Esophagus squamous epithelium (tissue), 4 donors: ENCODE data around the gene RUSF1.

Experiments
- CTCF ChIP-seq, 6 experiments: fragments of 450-650 bp in 4 of 6; fragments of 200-600 bp in 2 of 6; sonication (generic) in 2 of 6; IDR thresholded peaks; one replicate each; pipeline ENCODE4 v1.5.1; 2016 to 2019; ENCODE audit warnings: antibody characterized with exemption in 6 of 6, mild to moderate bottlenecking in 4 of 6, moderate library complexity in 4 of 6
- POLR2A ChIP-seq, 4 donors: fragments of 450-650 bp; IDR thresholded peaks; one replicate each; pipeline ENCODE4 v1.6.1; 2017; ENCODE audit warnings: antibody characterized with exemption in 4 of 4, mild to moderate bottlenecking in 4 of 4, moderate library complexity in 3 of 4

GRCh38 chr16:31505483-31505882 is 2.7 kb downstream of the RUSF1 start:
- TF ChIP-seq CTCF (IDR thresholded peaks at IDR 0.05) (no peak), POLR2A (IDR thresholded peaks at IDR 0.05) (no peak)
